Left colon (tissue), 2 donors: ENCODE results near the gene HAO1. TPM values are rescaled to one million over a fixed set of nuclear protein-coding genes. Genes with fewer than 3 reads are reported as not detected.
A peak's percentile ranks its signal among the peaks of the same experiment; 100 is the strongest.
"Not testable (repeated sequence)": the region's sequence is repeated elsewhere in the genome, so short reads cannot be mapped to it uniquely, and the experiment has no call there.

ENCODE experiments used
- ATAC-seq: fragments of 200-7000 bp; cut with Tn5 transposase; one replicate; pipeline ENCODE4 v1.9.1; 2020; ENCODE audit warnings: mild to moderate bottlenecking, moderate library complexity
- DNase-seq, 2 donors: peaks; one replicate each; pipeline ENCODE4 v3.0.0-alpha.2; 2020
- intact Hi-C, 2 donors: fragments of 100-400 bp; cut with DNase I in 1 of 2; cut with micrococcal nuclease in 1 of 2; formaldehyde crosslinking; loops; one replicate each; pipeline versions ENCODE4 v1.11.2 to v1.14.0; 2022; cut with DNase I, micrococcal nuclease
- long read RNA-seq: library from polyadenylated mRNA; unstranded; transcript quantifications from one replicate; pipeline ENCODE4 v2.0.0, GENCODE V29; 2021
- total RNA-seq, 2 donors: library from RNA; stranded (reverse); fragmentation: NEBNext Ultra II Directional; extraction: Animal tissue kit (Norgen Biotek cat#: 25700); gene quantifications; one replicate each; pipeline ENCODE4 v1.2.1, GENCODE V29; 2021
- donor health status: DM: no; HTN: no; CAD: no.
- donor health status: DM: yes; HTN: yes; CAD: no.

The HAO1 gene
- not detected for total RNA-seq
- long read RNA-seq: 0 reads

- DNase-seq: no peak
- intact Hi-C loops: no loop called here
- ATAC-seq: no peak
Observed at GRCh38 chr20:7940341-7940740, at the start of gene HAO1. TSS of gene HAO1 (minus strand) at chr20:7940458. CDS start at chr20:7940422, 36 bp downstream.

- no peak for DNase-seq
- no peak for ATAC-seq
- intact Hi-C loops: no loop called here
Observed at GRCh38 chr20:7989379-7989778, 49.1 kb upstream of the HAO1 start.

GRCh38 chr20:7985916-7986315, 45.7 kb upstream of the HAO1 start:
- ATAC-seq (no peak), DNase-seq (no peak)
- intact Hi-C loops: no loop called here

- no peak for DNase-seq
- intact Hi-C loops: no loop called here
Observed at GRCh38 chr20:7984192-7984591, 43.9 kb upstream of the HAO1 start.

GRCh38 chr20:7981374-7981773, 41.1 kb upstream of the HAO1 start:
- intact Hi-C loops: no loop called here
- ATAC-seq (no peak), DNase-seq (no peak)

More at GRCh38 chr20:7984192-7984591, 43.9 kb upstream of the HAO1 start:
- ATAC-seq: no peak

- peak; percentile 35 for ATAC-seq
- no peak for DNase-seq
- intact Hi-C loops: no loop called here
Observed at GRCh38 chr20:7980332-7981046, 40.2 kb upstream of the HAO1 start.

- intact Hi-C loops: no loop called here
- ATAC-seq: no peak
Observed at GRCh38 chr20:7977709-7978108, 37.5 kb upstream of the HAO1 start.

GRCh38 chr20:7975851-7976414, 35.7 kb upstream of the HAO1 start:
- DNase-seq: no peak
- intact Hi-C loops: no loop called here

More at GRCh38 chr20:7977709-7978108, 37.5 kb upstream of the HAO1 start:
- no peak for DNase-seq

GRCh38 chr20:7974785-7975435, 34.7 kb upstream of the HAO1 start:
- intact Hi-C loops: no loop called here
- ATAC-seq: no peak
- DNase-seq: no peak

More at GRCh38 chr20:7975851-7976414, 35.7 kb upstream of the HAO1 start:
- no peak for ATAC-seq

- no peak for DNase-seq
- ATAC-seq: no peak
- intact Hi-C loops: no loop called here
Observed at GRCh38 chr20:7971536-7972280, 31.4 kb upstream of the HAO1 start.

GRCh38 chr20:7967199-7967844, 27.1 kb upstream of the HAO1 start:
- DNase-seq (no peak), ATAC-seq (no peak)
- intact Hi-C loops: no loop called here

GRCh38 chr20:7966176-7966575, 25.9 kb upstream of the HAO1 start:
- DNase-seq (no peak), ATAC-seq (no peak)
- intact Hi-C loops: no loop called here

GRCh38 chr20:7959484-7959883, 19.2 kb upstream of the HAO1 start:
- intact Hi-C loops: no loop called here
- ATAC-seq (no peak), DNase-seq (no peak)

- DNase-seq, intact Hi-C loops, ATAC-seq: not testable (repeated sequence)
Observed at GRCh38 chr20:7956561-7956960, 16.3 kb upstream of the HAO1 start.

- intact Hi-C loops: no loop called here
- no peak for ATAC-seq
- DNase-seq: no peak
Observed at GRCh38 chr20:7950387-7950786, 10.1 kb upstream of the HAO1 start.

GRCh38 chr20:7943891-7944290, 3.6 kb upstream of the HAO1 start:
- intact Hi-C loops: no loop called here
- DNase-seq (no peak), ATAC-seq (no peak)

- intact Hi-C loops: loop anchor here in 1 of 2 donors (10.0 kb wide), 1 partner anchor 785 kb away; no protein-coding TSS in a partner anchor
- ATAC-seq (no peak), DNase-seq (no peak)
Observed at GRCh38 chr20:7939663-7940062, 595 bp downstream of the HAO1 start.

GRCh38 chr20:7938058-7938457, 2.2 kb downstream of the HAO1 start:
- ATAC-seq (no peak), DNase-seq (no peak)
- intact Hi-C loops: loop anchor here in 1 of 2 donors (10.0 kb wide), 1 partner anchor 787 kb away; no protein-coding TSS in a partner anchor

- intact Hi-C loops: loop anchor here in 1 of 2 donors (10.0 kb wide), 1 partner anchor 787 kb away; no protein-coding TSS in a partner anchor
- ATAC-seq (no peak), DNase-seq (no peak)
Observed at GRCh38 chr20:7937328-7937727, 2.9 kb downstream of the HAO1 start.
